ENCODE data around the gene STAP1. TPM values are rescaled to one million over a fixed set of nuclear protein-coding genes. Genes with fewer than 3 reads are reported as not detected.
"Not testable (repeated sequence)": the region's sequence is repeated elsewhere in the genome, so short reads cannot be mapped to it uniquely, and the experiment has no call there.

STAP1 gene
- 1 to 10 TPM; 7.5 to 9.6 TPM for total RNA-seq

GRCh38 chr4:67558493-67558892, at the start of gene STAP1:
Gene STAP1, plus strand, starts transcription at chr4:67558727. Its CDS starts 83 bp downstream, at chr4:67558810.
- Mint-ChIP-seq H3K9me3 (no peaks in the 10 kb centered on the region), H3K36me3 (no peaks in the 10 kb centered on the region), H3K27ac (peak within 1 kb of the TSS; percentile 63 to 91), H3K4me1 (ENCODE audit: low read depth in 2 of 2) (peaks cover 16 to 28% of the 10 kb centered on the region in 2 donors), H3K27me3 (no peaks in the 10 kb centered on the region), H3K4me3 (peak within 1 kb of the TSS; percentile 79)
- peak; percentile 43 to 60 for ATAC-seq
- no peak for DNase-seq (ENCODE audit: low spot score)

GRCh38 chr4:67512501-67512900, 46.0 kb upstream of the STAP1 start:
- ATAC-seq (no peak), DNase-seq (ENCODE audit: low spot score) (no peak)
- Mint-ChIP-seq H3K4me1 (ENCODE audit: low read depth in 2 of 2) (peaks cover 18 to 21% of the 10 kb centered on the region in 2 donors), H3K4me3 (no peak overlapping the region), H3K27ac (peak overlapping the region in 1 of 2 donors; percentile 51), H3K27me3 (no peaks in the 10 kb centered on the region), H3K9me3 (no peaks in the 10 kb centered on the region), H3K36me3 (peaks cover 38% of the 10 kb centered on the region)

GRCh38 chr4:67520141-67520540, 38.4 kb upstream of the STAP1 start:
- peaks cover 14% of the 10 kb centered on the region for H3K36me3 Mint-ChIP-seq
- peaks cover 39 to 42% of the 10 kb centered on the region in 2 donors for H3K4me1 Mint-ChIP-seq (ENCODE audit: low read depth in 2 of 2)
- H3K27ac Mint-ChIP-seq, result no peak overlapping the region
- DNase-seq (ENCODE audit: low spot score) (no peak), ATAC-seq (peak in 1 of 2 donors; percentile 32)
- H3K9me3 Mint-ChIP-seq, result no peaks in the 10 kb centered on the region
- no peaks in the 10 kb centered on the region for H3K27me3 Mint-ChIP-seq
- no peak overlapping the region for H3K4me3 Mint-ChIP-seq

- H3K27ac Mint-ChIP-seq, result no peak overlapping the region
- H3K27me3 Mint-ChIP-seq, result no peaks in the 10 kb centered on the region
- peaks cover 50 to 51% of the 10 kb centered on the region in 2 donors for H3K4me1 Mint-ChIP-seq (ENCODE audit: low read depth in 2 of 2)
- H3K9me3 Mint-ChIP-seq, result no peaks in the 10 kb centered on the region
- DNase-seq (ENCODE audit: low spot score) (no peak), ATAC-seq (no peak)
- H3K4me3 Mint-ChIP-seq, result no peak overlapping the region
- peaks cover 22% of the 10 kb centered on the region for H3K36me3 Mint-ChIP-seq
Observed at GRCh38 chr4:67521506-67521905, 37.0 kb upstream of the STAP1 start.

GRCh38 chr4:67522230-67522629, 36.3 kb upstream of the STAP1 start:
- Mint-ChIP-seq H3K4me1 (ENCODE audit: low read depth in 2 of 2) (peaks cover 57% of the 10 kb centered on the region in 2 donors), H3K9me3 (no peaks in the 10 kb centered on the region), H3K36me3 (peaks cover 22% of the 10 kb centered on the region), H3K4me3 (peak overlapping the region; percentile 15), H3K27me3 (no peaks in the 10 kb centered on the region), H3K27ac (peak overlapping the region; percentile 77 to 86)
- ATAC-seq, result no peak
- DNase-seq (ENCODE audit: low spot score), result no peak

- H3K36me3 Mint-ChIP-seq, result peaks cover 22% of the 10 kb centered on the region
- H3K9me3 Mint-ChIP-seq, result no peaks in the 10 kb centered on the region
- peaks cover 57% of the 10 kb centered on the region in 2 donors for H3K4me1 Mint-ChIP-seq (ENCODE audit: low read depth in 2 of 2)
- ATAC-seq (peak; percentile 59 to 82), DNase-seq (ENCODE audit: low spot score) (no peak)
- peak overlapping the region; percentile 77 to 86 for H3K27ac Mint-ChIP-seq
- peak overlapping the region; percentile 71 for H3K4me3 Mint-ChIP-seq
- H3K27me3 Mint-ChIP-seq, result no peaks in the 10 kb centered on the region
Observed at GRCh38 chr4:67522851-67523671, 35.5 kb upstream of the STAP1 start.

- not testable (repeated sequence) for ATAC-seq; DNase-seq (ENCODE audit: low spot score); H3K9me3 Mint-ChIP-seq; H3K27me3 Mint-ChIP-seq
- peaks cover 60 to 64% of the 10 kb centered on the region in 2 donors for H3K4me1 Mint-ChIP-seq (ENCODE audit: low read depth in 2 of 2)
- H3K27ac Mint-ChIP-seq, result peak overlapping the region; percentile 77 to 86
- peak overlapping the region; percentile 50 for H3K4me3 Mint-ChIP-seq
- peaks cover 29% of the 10 kb centered on the region for H3K36me3 Mint-ChIP-seq
Observed at GRCh38 chr4:67524140-67524539, 34.4 kb upstream of the STAP1 start.

GRCh38 chr4:67531379-67531962, 27.1 kb upstream of the STAP1 start:
- H3K4me1 Mint-ChIP-seq (ENCODE audit: low read depth in 2 of 2), result peaks cover 28 to 46% of the 10 kb centered on the region in 2 donors
- peaks cover 48% of the 10 kb centered on the region for H3K36me3 Mint-ChIP-seq
- no peak overlapping the region for H3K4me3 Mint-ChIP-seq
- H3K27ac Mint-ChIP-seq, result peak overlapping the region in 1 of 2 donors; percentile 50
- H3K9me3 Mint-ChIP-seq, result no peaks in the 10 kb centered on the region
- H3K27me3 Mint-ChIP-seq, result no peaks in the 10 kb centered on the region
- DNase-seq (ENCODE audit: low spot score) (no peak), ATAC-seq (no peak)

GRCh38 chr4:67532397-67532796, 26.1 kb upstream of the STAP1 start:
- not testable (repeated sequence) for H3K9me3 Mint-ChIP-seq; DNase-seq (ENCODE audit: low spot score); ATAC-seq; H3K4me3 Mint-ChIP-seq; H3K27ac Mint-ChIP-seq; H3K27me3 Mint-ChIP-seq
- Mint-ChIP-seq H3K36me3 (peaks cover 48% of the 10 kb centered on the region), H3K4me1 (ENCODE audit: low read depth in 2 of 2) (peaks cover 21 to 40% of the 10 kb centered on the region in 2 donors)

GRCh38 chr4:67533112-67533511, 25.4 kb upstream of the STAP1 start:
- H3K27ac Mint-ChIP-seq, result no peak overlapping the region
- H3K4me1 Mint-ChIP-seq (ENCODE audit: low read depth in 2 of 2), result peaks cover 21 to 40% of the 10 kb centered on the region in 2 donors
- H3K9me3 Mint-ChIP-seq, result no peaks in the 10 kb centered on the region
- H3K36me3 Mint-ChIP-seq, result peaks cover 49% of the 10 kb centered on the region
- ATAC-seq (no peak), DNase-seq (ENCODE audit: low spot score) (no peak)
- no peak overlapping the region for H3K4me3 Mint-ChIP-seq
- H3K27me3 Mint-ChIP-seq, result no peaks in the 10 kb centered on the region

GRCh38 chr4:67535280-67535840, 23.2 kb upstream of the STAP1 start:
- no peak for ATAC-seq
- Mint-ChIP-seq H3K27me3 (no peaks in the 10 kb centered on the region), H3K9me3 (no peaks in the 10 kb centered on the region), H3K4me1 (ENCODE audit: low read depth in 2 of 2) (peaks cover 25 to 38% of the 10 kb centered on the region in 2 donors), H3K4me3 (no peak overlapping the region), H3K36me3 (peaks cover 49% of the 10 kb centered on the region), H3K27ac (no peak overlapping the region)
- no peak for DNase-seq (ENCODE audit: low spot score)

GRCh38 chr4:67539830-67540229, 18.7 kb upstream of the STAP1 start:
- Mint-ChIP-seq H3K4me1 (ENCODE audit: low read depth in 2 of 2) (peaks cover 30 to 57% of the 10 kb centered on the region in 2 donors), H3K27ac (peak overlapping the region in 1 of 2 donors; percentile 36), H3K4me3 (no peak overlapping the region), H3K27me3 (no peaks in the 10 kb centered on the region), H3K36me3 (peaks cover 48% of the 10 kb centered on the region), H3K9me3 (no peaks in the 10 kb centered on the region)
- ATAC-seq, result no peak
- DNase-seq (ENCODE audit: low spot score), result no peak

- no peaks in the 10 kb centered on the region for H3K27me3 Mint-ChIP-seq
- ATAC-seq (no peak), DNase-seq (ENCODE audit: low spot score) (no peak)
- H3K4me1 Mint-ChIP-seq (ENCODE audit: low read depth in 2 of 2), result peaks cover 26 to 45% of the 10 kb centered on the region in 2 donors
- H3K36me3 Mint-ChIP-seq, result peaks cover 36% of the 10 kb centered on the region
- peak overlapping the region in 1 of 2 donors; percentile 17 for H3K27ac Mint-ChIP-seq
- H3K4me3 Mint-ChIP-seq, result no peak overlapping the region
- no peaks in the 10 kb centered on the region for H3K9me3 Mint-ChIP-seq
Observed at GRCh38 chr4:67542076-67542475, 16.5 kb upstream of the STAP1 start.

Data from natural killer cell treated with Interleukin-12 subunit alpha and Interleukin-12 subunit beta and Interleukin-15 and Interleukin-18, amount 100 ng/mL, for 72 hours (primary cell).